Neuronal stem cell (in vitro differentiated cells): Measurements from ENCODE around the gene HPGDS.

Experiments
- DNase-seq: peaks from one replicate; pipeline ENCODE4 v3.0.0-alpha.2; 2013; ENCODE audit warnings: low spot score
- H2AFZ ChIP-seq: one replicate; pipeline ENCODE4 v1.6.1; 2013; ENCODE audit warnings: mild to moderate bottlenecking, low read length, inconsistent platforms
- H2AK5ac ChIP-seq: 2 replicates; pipeline ENCODE4 v1.6.1; 2013; ENCODE audit warnings: low read depth, mild to moderate bottlenecking, inconsistent platforms, low read length, moderate library complexity, mixed read lengths
- H2BK120ac ChIP-seq: 2 replicates; pipeline ENCODE4 v1.6.1; 2013; ENCODE audit warnings: low read depth, mild to moderate bottlenecking, inconsistent platforms, low read length, moderate library complexity, mixed read lengths
- H2BK12ac ChIP-seq: one replicate; pipeline ENCODE4 v1.6.1; 2013; ENCODE audit warnings: low read length, inconsistent platforms
- H2BK15ac ChIP-seq: 2 replicates; pipeline ENCODE4 v1.6.1; 2013; ENCODE audit warnings: mild to moderate bottlenecking, low read length, inconsistent platforms, mixed read lengths
- H2BK5ac ChIP-seq: one replicate; pipeline ENCODE4 v1.6.1; 2013; ENCODE audit warnings: inconsistent platforms, mild to moderate bottlenecking, low read length, moderate library complexity
- H3K14ac ChIP-seq: one replicate; pipeline ENCODE4 v1.6.1; 2013; ENCODE audit warnings: low read length, inconsistent platforms
- H3K18ac ChIP-seq: 2 replicates; pipeline ENCODE4 v1.6.1; 2013; ENCODE audit warnings: low read length, inconsistent platforms
- H3K23ac ChIP-seq: 2 replicates; pipeline ENCODE4 v1.6.1; 2013; ENCODE audit warnings: low read depth, mild to moderate bottlenecking, mixed read lengths, low read length, inconsistent platforms; ENCODE audit not compliant: poor library complexity
- H3K27ac ChIP-seq: replicated peaks from 3 replicates; pipeline ENCODE4 v1.5.1; 2013; ENCODE audit warnings: low read length, inconsistent platforms
- H3K27me3 ChIP-seq, 3 experiments: 2 replicates each; pipeline ENCODE4 v1.6.1; 2013; ENCODE audit warnings: low read length in 3 of 3, mild to moderate bottlenecking in 2 of 3, inconsistent platforms in 1 of 3, low read depth in 1 of 3, mixed read lengths in 1 of 3, moderate library complexity in 1 of 3; ENCODE audit not compliant: control insufficient read depth in 3 of 3, insufficient read depth in 3 of 3
- H3K36me3 ChIP-seq, 2 donors: replicated peaks in 1 of 2; 2 replicates each; pipeline ENCODE4 v1.6.1; 2013; ENCODE audit warnings: low read length in 2 of 2; ENCODE audit not compliant: control insufficient read depth in 2 of 2, insufficient read depth in 2 of 2
- H3K4ac ChIP-seq: 2 replicates; pipeline ENCODE4 v1.6.1; 2013; ENCODE audit warnings: inconsistent platforms, mild to moderate bottlenecking, low read length, moderate library complexity
- H3K4me1 ChIP-seq, 2 donors: 1 replicate in 1 of 2; 2 replicates in 1 of 2; pipeline ENCODE4 v1.6.1; 2013; ENCODE audit warnings: low read length in 2 of 2, low read depth in 1 of 2; ENCODE audit not compliant: control insufficient read depth in 2 of 2, insufficient read depth in 1 of 2
- H3K4me2 ChIP-seq: one replicate; pipeline ENCODE4 v1.6.1; 2013; ENCODE audit warnings: mild to moderate bottlenecking, low read length, inconsistent platforms; ENCODE audit not compliant: insufficient read depth, poor library complexity, severe bottlenecking
- H3K4me3 ChIP-seq, 2 donors: 2 replicates each; pipeline ENCODE4 v1.5.1; 2013; ENCODE audit warnings: low read length in 2 of 2, mild to moderate bottlenecking in 2 of 2, inconsistent platforms in 1 of 2, moderate library complexity in 1 of 2
- H3K79me1 ChIP-seq: one replicate; pipeline ENCODE4 v1.6.1; 2013; ENCODE audit warnings: low read depth, mild to moderate bottlenecking, inconsistent platforms, low read length, moderate library complexity
- H3K9ac ChIP-seq: one replicate; pipeline ENCODE4 v1.6.1; 2013; ENCODE audit warnings: mild to moderate bottlenecking, low read depth, low read length, inconsistent platforms; ENCODE audit not compliant: poor library complexity
- H3K9me3 ChIP-seq, 2 donors: replicated peaks in 1 of 2; 2 replicates each; pipeline versions ENCODE3 to v1.6.1; 2013; ENCODE audit warnings: low read length in 2 of 2, mild to moderate bottlenecking in 2 of 2, inconsistent platforms in 1 of 2, low read depth in 1 of 2, mixed read lengths in 1 of 2, moderate library complexity in 1 of 2; ENCODE audit not compliant: control insufficient read depth in 2 of 2, insufficient read depth in 1 of 2
- H4K8ac ChIP-seq: one replicate; pipeline ENCODE4 v1.6.1; 2013; ENCODE audit warnings: low read depth, mild to moderate bottlenecking, inconsistent platforms, low read length, moderate library complexity
- H4K91ac ChIP-seq: one replicate; pipeline ENCODE4 v1.6.1; 2013; ENCODE audit warnings: low read length, low read depth, mild to moderate bottlenecking, inconsistent platforms; ENCODE audit not compliant: poor library complexity
- WGBS, 2 donors: extraction: QIAGEN DNeasy Blood & Tissue Kit; methylation state at CpG; one replicate each; pipeline ENCODE4 v1.1.7; 2013; ENCODE audit warnings: missing lambda C conversion rate in 2 of 2, mixed read lengths in 1 of 2; ENCODE audit not compliant: insufficient read length in 2 of 2, insufficient replicate concordance in 1 of 2; ENCODE audit errors: extremely low coverage in 2 of 2; 5-methylcytosine and 5-hydroxymethylcytosine counted together

The HPGDS gene

GRCh38 chr4:94345969-94346368 is 3.3 kb upstream of the HPGDS start:
- Histone ChIP-seq H2AFZ (no peak overlapping the region), H3K18ac (no peak overlapping the region), H3K4me2 (no peak overlapping the region), H3K14ac (no peak overlapping the region), H3K36me3 (no peaks in the 10 kb centered on the region), H3K27ac (no peak overlapping the region), H3K27me3 (no peaks in the 10 kb centered on the region), H3K9ac (no peak overlapping the region), H2BK15ac (no peak overlapping the region), H2BK12ac (no peak overlapping the region), H3K4me1 (no peaks in the 10 kb centered on the region), H4K8ac (no peak overlapping the region), H2BK120ac (no peak overlapping the region), H3K9me3 (no peaks in the 10 kb centered on the region), H3K79me1 (no peaks in the 10 kb centered on the region), H3K23ac (no peak overlapping the region), H2AK5ac (no peak overlapping the region), H4K91ac (no peak overlapping the region), H3K4ac (no peak overlapping the region), H2BK5ac (no peak overlapping the region), H3K4me3 (no peak overlapping the region)
- DNase-seq = no peak
- no CpG with 5 or more reads among the region's 2 CpGs for WGBS, 2 donors

- no CpG with 5 or more reads among the region's 4 CpGs for WGBS, 2 donors
- no peak overlapping the region for H2AFZ ChIP-seq
- H4K91ac ChIP-seq = no peak overlapping the region
Measured at GRCh38 chr4:94345266-94345665, 2.6 kb upstream of the HPGDS start.

GRCh38 chr4:94344457-94344856 is 1.8 kb upstream of the HPGDS start:
- Histone ChIP-seq H3K14ac (no peak overlapping the region), H3K4me3 (no peak overlapping the region), H2BK15ac (no peak overlapping the region), H3K27ac (no peak overlapping the region), H3K4me2 (no peak overlapping the region), H3K9me3 (no peaks in the 10 kb centered on the region), H3K9ac (no peak overlapping the region), H4K8ac (no peak overlapping the region), H4K91ac (no peak overlapping the region), H2BK12ac (no peak overlapping the region), H2BK5ac (no peak overlapping the region), H3K4ac (no peak overlapping the region), H3K27me3 (no peaks in the 10 kb centered on the region), H3K36me3 (no peaks in the 10 kb centered on the region), H2AFZ (no peak overlapping the region), H3K18ac (peak overlapping the region; percentile 0), H3K23ac (no peak overlapping the region), H2BK120ac (no peak overlapping the region), H3K4me1 (no peaks in the 10 kb centered on the region), H2AK5ac (no peak overlapping the region), H3K79me1 (no peaks in the 10 kb centered on the region)
- WGBS, 2 donors = no CpG with 5 or more reads among the region's 5 CpGs
- no peak for DNase-seq

More at GRCh38 chr4:94345266-94345665, 2.6 kb upstream of the HPGDS start:
- H3K23ac ChIP-seq = no peak overlapping the region
- H3K27me3 ChIP-seq = no peaks in the 10 kb centered on the region
- H3K9me3 ChIP-seq = no peaks in the 10 kb centered on the region
- no peak for DNase-seq
- no peaks in the 10 kb centered on the region for H3K79me1 ChIP-seq
- H2BK120ac ChIP-seq = no peak overlapping the region
- no peak overlapping the region for H3K4ac ChIP-seq
- H3K14ac ChIP-seq = no peak overlapping the region
- H2BK12ac ChIP-seq = no peak overlapping the region
- no peak overlapping the region for H4K8ac ChIP-seq
- no peak overlapping the region for H3K4me3 ChIP-seq
- H3K9ac ChIP-seq = no peak overlapping the region
- no peak overlapping the region for H2AK5ac ChIP-seq
- no peak overlapping the region for H2BK5ac ChIP-seq
- no peaks in the 10 kb centered on the region for H3K4me1 ChIP-seq
- H3K4me2 ChIP-seq = no peak overlapping the region
- no peak overlapping the region for H2BK15ac ChIP-seq
- H3K36me3 ChIP-seq = no peaks in the 10 kb centered on the region
- H3K18ac ChIP-seq = no peak overlapping the region
- no peak overlapping the region for H3K27ac ChIP-seq

GRCh38 chr4:94341481-94342370 is 910 bp downstream of the HPGDS start:
- no CpG with 5 or more reads among the region's 3 CpGs for WGBS, 2 donors
- Histone ChIP-seq H3K4me2 (no peak overlapping the region), H4K8ac (no peak overlapping the region), H2BK15ac (no peak overlapping the region), H3K4ac (no peak overlapping the region), H3K23ac (no peak overlapping the region), H3K14ac (no peak overlapping the region), H3K79me1 (no peaks in the 10 kb centered on the region), H4K91ac (no peak overlapping the region), H3K9ac (no peak overlapping the region), H2BK5ac (no peak overlapping the region), H2BK120ac (no peak overlapping the region), H3K27ac (no peak overlapping the region), H3K27me3 (no peaks in the 10 kb centered on the region), H3K18ac (no peak overlapping the region), H3K4me3 (no peak overlapping the region), H3K4me1 (no peaks in the 10 kb centered on the region), H3K9me3 (no peaks in the 10 kb centered on the region), H2AFZ (no peak overlapping the region), H2AK5ac (no peak overlapping the region), H3K36me3 (no peaks in the 10 kb centered on the region), H2BK12ac (no peak overlapping the region)
- DNase-seq = no peak
